SK-N-SH (cell line): Measurements from ENCODE around the gene CPNE1. TPM values are rescaled to one million over a fixed set of nuclear protein-coding genes. Genes with fewer than 3 reads are reported as not detected.
"Not testable (repeated sequence)": the region's sequence is repeated elsewhere in the genome, so short reads cannot be mapped to it uniquely, and the experiment has no call there.

Source experiments
- CTCF ChIA-PET: fragments of 300-600, 350-600 bp; formaldehyde crosslinking; extraction: SDS; loops from one replicate; lab custom pipeline; 2021; lab: Yijun Ruan, JAX
- POLR2A ChIA-PET: fragments of 350-600 bp; sonication (Branson Sonifier 250); formaldehyde crosslinking; extraction: SDS; loops from one replicate; lab custom pipeline; 2020; ENCODE audit warnings: antibody characterized with exemption, inconsistent platforms; lab: Yijun Ruan, JAX
- DNase-seq: peaks from one replicate; pipeline ENCODE4 v3.0.0; 2012
- H2AFZ ChIP-seq: fragments of 200-600 bp; sonication (generic); 2 replicates; pipeline ENCODE4 v1.8.1; 2016; ENCODE audit warnings: antibody characterized with exemption, mild to moderate bottlenecking, low read depth
- H3F3A ChIP-seq: fragments of 200-600 bp; sonication (generic); replicated peaks from 2 replicates; pipeline ENCODE3; 2016; ENCODE audit warnings: antibody characterized with exemption, mild to moderate bottlenecking; ENCODE audit not compliant: insufficient read depth
- H3K27ac ChIP-seq, 2 experiments: fragments of 200-500 bp in 1 of 2; fragments of 200-600 bp in 1 of 2; sonication (Bioruptor generic) in 1 of 2; sonication (generic), shearing (Covaris generic) in 1 of 2; 2 replicates each; pipeline versions ENCODE4 v1.5.1 to v1.6.1; 2014 to 2016; ENCODE audit warnings: low read depth in 2 of 2, inconsistent platforms in 1 of 2, low read length in 1 of 2, mild to moderate bottlenecking in 1 of 2, mixed read lengths in 1 of 2
- H3K27me3 ChIP-seq: fragments of 200-600 bp; sonication (generic), shearing (Covaris generic); 2 replicates; pipeline ENCODE4 v1.6.1; 2016; ENCODE audit warnings: mixed run types; ENCODE audit not compliant: insufficient read depth
- H3K36me3 ChIP-seq, 2 experiments: fragments of 200-500 bp in 1 of 2; fragments of 200-600 bp in 1 of 2; sonication (Bioruptor generic) in 1 of 2; sonication (generic) in 1 of 2; replicated peaks in 1 of 2; 2 replicates each; pipeline versions ENCODE3 to v1.5.1; 2014 to 2016; ENCODE audit warnings: low read length in 1 of 2, mild to moderate bottlenecking in 1 of 2; ENCODE audit not compliant: insufficient read depth in 2 of 2, control insufficient read depth in 1 of 2
- H3K4me1 ChIP-seq, 2 experiments: fragments of 200-500 bp in 1 of 2; fragments of 200-600 bp in 1 of 2; sonication (Bioruptor generic) in 1 of 2; sonication (generic), shearing (Covaris generic) in 1 of 2; 2 replicates each; pipeline versions ENCODE4 v1.5.1 to v1.6.1; 2014 to 2016; ENCODE audit warnings: low read depth in 1 of 2, low read length in 1 of 2, mixed run types in 1 of 2; ENCODE audit not compliant: insufficient read depth in 2 of 2, control insufficient read depth in 1 of 2
- H3K4me2 ChIP-seq: fragments of 200-600 bp; sonication (generic), shearing (Covaris generic); 2 replicates; pipeline ENCODE4 v1.6.1; 2017; ENCODE audit warnings: mixed run types
- H3K4me3 ChIP-seq, 2 experiments: fragments of 200-500 bp in 1 of 2; fragments of 200-600 bp in 1 of 2; sonication (Bioruptor generic) in 1 of 2; sonication (generic), shearing (Covaris generic) in 1 of 2; 2 replicates each; pipeline versions ENCODE4 v1.5.1 to v1.8.1; 2014 to 2016; ENCODE audit warnings: low read depth in 2 of 2, inconsistent platforms in 1 of 2, low read length in 1 of 2, mild to moderate bottlenecking in 1 of 2, mixed read lengths in 1 of 2, moderate library complexity in 1 of 2
- H3K79me2 ChIP-seq: fragments of 200-600 bp; sonication (generic); 2 replicates; pipeline ENCODE4 v1.8.1; 2017; ENCODE audit warnings: mild to moderate bottlenecking; ENCODE audit not compliant: insufficient read depth
- H3K9ac ChIP-seq: fragments of 200-600 bp; sonication (generic); 2 replicates; pipeline ENCODE4 v1.6.1; 2017; ENCODE audit warnings: mixed run types
- H3K9me2 ChIP-seq: fragments of 200-600 bp; sonication (generic); 2 replicates; pipeline ENCODE4 v1.6.1; 2017; ENCODE audit warnings: mixed run types
- H3K9me3 ChIP-seq: fragments of 200-600 bp; sonication (generic); 2 replicates; pipeline ENCODE4 v1.6.1; 2017; ENCODE audit warnings: mixed run types, mild to moderate bottlenecking, moderate library complexity
- H4K20me1 ChIP-seq: fragments of 200-600 bp; sonication (generic); 2 replicates; pipeline ENCODE4 v1.6.1; 2017; ENCODE audit warnings: mild to moderate bottlenecking, mixed run types; ENCODE audit not compliant: insufficient read depth
- EZH2phosphoT487 ChIP-seq: fragments of 200-600 bp; sonication (generic); IDR thresholded peaks from 2 replicates; pipeline ENCODE4 v1.6.1; 2017; ENCODE audit warnings: low read depth, mixed run types, mild to moderate bottlenecking, antibody characterized with exemption, moderate library complexity, borderline replicate concordance
- FOSL2 ChIP-seq: IDR thresholded peaks from 2 replicates; pipeline ENCODE4 v1.4.0; 2012; ENCODE audit warnings: low read depth, mild to moderate bottlenecking, moderate library complexity, borderline replicate concordance
- FOXJ3 ChIP-seq: sonication (generic); formaldehyde crosslinking; IDR thresholded peaks from 2 replicates; pipeline ENCODE4 v1.5.1; 2020; ENCODE audit warnings: mild to moderate bottlenecking, missing genetic modification reagents
- FOXM1 ChIP-seq: IDR thresholded peaks from 2 replicates; pipeline ENCODE4 v1.4.0; 2012; ENCODE audit warnings: low read depth, mild to moderate bottlenecking
- GATA2 ChIP-seq: sonication (generic); formaldehyde crosslinking; IDR thresholded peaks from 2 replicates; pipeline ENCODE4 v1.5.0; 2020; ENCODE audit warnings: mild to moderate bottlenecking, missing genetic modification reagents
- IRF3 ChIP-seq: fragments of 150-350 bp; IDR thresholded peaks from 2 replicates; pipeline ENCODE4 v1.6.1; 2016; ENCODE audit warnings: mild to moderate bottlenecking, low read depth, low read length
- RFX5 ChIP-seq: IDR thresholded peaks from 2 replicates; pipeline ENCODE4 v1.6.1; 2012; ENCODE audit warnings: mild to moderate bottlenecking, improper control_type of control experiment, low read length
- RXRA ChIP-seq: IDR thresholded peaks from 2 replicates; pipeline ENCODE4 v1.4.0; 2012; ENCODE audit warnings: low read depth, mild to moderate bottlenecking, borderline replicate concordance
- YY1 ChIP-seq: IDR thresholded peaks from 2 replicates; pipeline ENCODE4 v1.4.0; 2012; ENCODE audit warnings: low read depth, mild to moderate bottlenecking
- ZBTB33 ChIP-seq: IDR thresholded peaks from 2 replicates; pipeline ENCODE4 v1.4.0; 2012; ENCODE audit warnings: low read depth, borderline replicate concordance
- WGBS: methylation state at CpG from one replicate; pipeline ENCODE4 v1.1.6; 2017; ENCODE audit warnings: low lambda C conversion rate; 5-methylcytosine and 5-hydroxymethylcytosine counted together
- polyA plus RNA-seq, 3 experiments: library from polyadenylated mRNA; depleted of rRNA; stranded (reverse); fragments of >200 nt; gene quantifications; 2 replicates each; pipeline ENCODE4 v1.2.3, GENCODE V29; 2012

CPNE1 gene
- polyA plus RNA-seq, 1 of the 3 experiments (the other 2 are of a cell fraction): 279 TPM

DNA sequence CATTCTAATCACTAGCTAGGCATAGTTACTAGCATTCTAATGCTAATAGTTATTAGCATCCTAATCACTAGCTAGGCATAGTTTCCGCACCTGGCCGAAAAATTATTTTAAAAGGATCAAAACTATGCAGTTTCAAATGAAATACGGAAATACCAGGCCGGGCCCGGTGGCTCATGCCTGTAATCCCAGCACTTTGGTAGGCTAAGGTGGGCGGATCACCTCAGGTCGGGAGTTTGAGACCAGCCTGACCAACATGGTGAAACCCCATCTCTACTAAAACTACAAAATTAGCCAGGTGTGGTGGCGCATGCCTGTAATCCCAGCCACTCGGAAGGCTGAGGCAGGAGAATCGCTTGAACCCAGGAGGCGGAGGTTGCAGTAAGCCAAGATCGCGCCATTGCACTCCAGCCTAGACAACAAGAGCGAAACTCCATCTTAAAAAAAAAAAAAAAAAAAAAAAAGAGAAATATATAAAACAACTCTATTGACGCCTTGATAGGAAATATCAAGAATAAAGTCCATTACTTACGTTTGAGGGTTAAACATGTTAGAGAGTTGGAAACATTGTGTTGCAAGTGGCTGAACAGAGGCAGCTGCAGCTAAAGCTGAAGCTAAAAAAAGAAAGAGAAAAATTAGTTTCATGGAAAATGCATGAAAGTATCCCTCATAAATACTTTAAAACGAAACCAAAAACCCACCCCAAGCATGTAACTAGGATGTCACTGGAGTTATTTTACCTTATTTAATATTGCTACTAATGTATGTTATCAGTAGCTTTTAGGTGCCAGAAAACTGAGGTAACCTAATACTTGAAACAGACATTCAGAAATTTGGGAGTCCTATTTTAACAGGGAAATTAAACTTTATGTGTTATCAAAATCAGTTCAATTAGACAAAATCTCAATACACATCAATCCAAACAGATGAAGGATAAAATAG is 42.2 kb upstream of the CPNE1 start:
- POLR2A ChIA-PET: not testable (repeated sequence)
- CTCF ChIA-PET: interaction anchor here (1.3 to 3.1 kb wide), 4 partner anchors 12 to 243 kb away, joined by 4 to 12 read pairs (median 5); no protein-coding TSS in a partner anchor

GRCh38 chr20:35705894-35706293 is 41.2 kb upstream of the CPNE1 start:
- peaks cover 100% of the 10 kb centered on the region for H3F3A ChIP-seq
- H3K27ac ChIP-seq: peak overlapping the region in 1 of 2 experiments; percentile 0; a peak in 1 of 4 replicates
- H3K9me2 ChIP-seq, DNase-seq, H3K9me3 ChIP-seq, H3K9ac ChIP-seq, H3K27me3 ChIP-seq, H3K4me3 ChIP-seq, H3K4me2 ChIP-seq, POLR2A ChIA-PET, H2AFZ ChIP-seq: not testable (repeated sequence)
- CTCF ChIA-PET: interaction anchor here (1.2 to 3.1 kb wide), 3 partner anchors 13 to 242 kb away, joined by 3 to 12 read pairs (median 5); no protein-coding TSS in a partner anchor
- peaks cover 82% of the 10 kb centered on the region for H3K79me2 ChIP-seq
- H3K4me1 ChIP-seq: peaks cover 0 to 19% of the 10 kb centered on the region in 2 experiments
- WGBS: 92% methylated on average over 11 of the region's 11 CpGs
- peaks cover 80% of the 10 kb centered on the region for H4K20me1 ChIP-seq
- peaks cover 89 to 96% of the 10 kb centered on the region in 2 experiments for H3K36me3 ChIP-seq

More for the DNA sequence above, 42.2 kb upstream of the CPNE1 start:
- H3F3A ChIP-seq: peaks cover 98% of the 10 kb centered on the region
- not testable (repeated sequence) for H3K27me3 ChIP-seq, H3K4me3 ChIP-seq, DNase-seq, H3K9ac ChIP-seq, H3K4me2 ChIP-seq, H3K9me3 ChIP-seq, H2AFZ ChIP-seq, H3K9me2 ChIP-seq
- 94% methylated on average over 17 of the region's 17 CpGs for WGBS
- peak overlapping the region in 1 of 2 experiments; percentile 0; a peak in 1 of 4 replicates for H3K27ac ChIP-seq
- H3K4me1 ChIP-seq: peaks cover 0 to 21% of the 10 kb centered on the region in 2 experiments; a peak in 3 of 4 replicates
- H3K79me2 ChIP-seq: peaks cover 85% of the 10 kb centered on the region
- H3K36me3 ChIP-seq: peaks cover 95 to 97% of the 10 kb centered on the region in 2 experiments
- H4K20me1 ChIP-seq: peaks cover 89% of the 10 kb centered on the region

- no peak for DNase-seq
- peaks cover 78 to 92% of the 10 kb centered on the region in 2 experiments for H3K36me3 ChIP-seq
- peaks cover 98% of the 10 kb centered on the region for H3F3A ChIP-seq
- no peak overlapping the region for H2AFZ ChIP-seq
- no peaks in the 10 kb centered on the region for H3K9me2 ChIP-seq
- H3K4me2 ChIP-seq: no peak overlapping the region
- no peaks in the 10 kb centered on the region for H3K27me3 ChIP-seq
- peaks cover 67% of the 10 kb centered on the region for H4K20me1 ChIP-seq
- H3K9ac ChIP-seq: no peak overlapping the region
- H3K79me2 ChIP-seq: peaks cover 82% of the 10 kb centered on the region
- peaks cover 5 to 9% of the 10 kb centered on the region in 2 experiments for H3K4me1 ChIP-seq
- H3K9me3 ChIP-seq: no peaks in the 10 kb centered on the region
- ChIA-PET CTCF (interaction anchor here (1.2 to 3.1 kb wide), 4 partner anchors 14 to 180 kb away, joined by 3 to 12 read pairs (median 4); no protein-coding TSS in a partner anchor), POLR2A (no interaction called here)
- no peak overlapping the region for H3K4me3 ChIP-seq
- 90% methylated on average over 5 of the region's 5 CpGs for WGBS
- peak overlapping the region in 1 of 2 experiments; percentile 89; a peak in 1 of 4 replicates for H3K27ac ChIP-seq
- TF ChIP-seq YY1 (no peak), RXRA (no peak), RFX5 (no peak), IRF3 (no peak), FOSL2 (no peak), GATA2 (no peak), FOXM1 (no peak), ZBTB33 (no peak), FOXJ3 (CRISPR knock-in tag) (no peak), EZH2phosphoT487 (no peak)
Observed at GRCh38 chr20:35704514-35705261, 40.0 kb upstream of the CPNE1 start.
